H9 (cell line): ENCODE measurements around the gene TSPAN5. TPM values are rescaled to one million over a fixed set of nuclear protein-coding genes. Genes with fewer than 3 reads are reported as not detected.

ENCODE experiments used
- DNase-seq: peaks from one replicate; pipeline ENCODE4 v3.0.0-alpha.2; 2017
- H2AFZ ChIP-seq: one replicate; pipeline ENCODE4 v1.6.1; 2013; ENCODE audit warnings: mild to moderate bottlenecking, low read length, control low read depth, moderate library complexity
- H2AK5ac ChIP-seq: 2 replicates; pipeline ENCODE4 v1.6.1; 2013; ENCODE audit warnings: low read length, control low read depth, mixed read lengths; ENCODE audit not compliant: insufficient read length
- H2BK120ac ChIP-seq: one replicate; pipeline ENCODE4 v1.6.1; 2013; ENCODE audit warnings: low read depth, mild to moderate bottlenecking, low read length, control low read depth, inconsistent platforms; ENCODE audit not compliant: poor library complexity, severe bottlenecking
- H2BK12ac ChIP-seq: 2 replicates; pipeline ENCODE4 v1.6.1; 2013; ENCODE audit warnings: low read length, control low read depth, mixed read lengths, low read depth; ENCODE audit not compliant: insufficient read length
- H2BK15ac ChIP-seq: 2 replicates; pipeline ENCODE4 v1.6.1; 2013; ENCODE audit warnings: low read depth, low read length, control low read depth
- H2BK20ac ChIP-seq: one replicate; pipeline ENCODE4 v1.6.1; 2013; ENCODE audit warnings: low read depth, mild to moderate bottlenecking, low read length, control low read depth, inconsistent platforms; ENCODE audit not compliant: poor library complexity, severe bottlenecking
- H2BK5ac ChIP-seq: 2 replicates; pipeline ENCODE4 v1.6.1; 2013; ENCODE audit warnings: low read length, control low read depth, mixed read lengths; ENCODE audit not compliant: insufficient read length
- H3K14ac ChIP-seq: 2 replicates; pipeline ENCODE4 v1.6.1; 2013; ENCODE audit warnings: low read length, control low read depth; ENCODE audit not compliant: insufficient read depth
- H3K18ac ChIP-seq: 2 replicates; pipeline ENCODE4 v1.6.1; 2013; ENCODE audit warnings: low read depth, mild to moderate bottlenecking, mixed read lengths, low read length, control low read depth; ENCODE audit not compliant: insufficient read length
- H3K23ac ChIP-seq: 2 replicates; pipeline ENCODE4 v1.6.1; 2013; ENCODE audit warnings: low read length, control low read depth, mixed read lengths, low read depth; ENCODE audit not compliant: insufficient read length
- H3K23me2 ChIP-seq: 2 replicates; pipeline ENCODE4 v1.6.1; 2013; ENCODE audit warnings: low read depth, mild to moderate bottlenecking, mixed read lengths, low read length, control low read depth; ENCODE audit not compliant: insufficient read length, poor library complexity, severe bottlenecking
- H3K27ac ChIP-seq: 2 replicates; pipeline ENCODE4 v1.5.1; 2013; ENCODE audit warnings: low read length, control low read depth, mixed read lengths, low read depth; ENCODE audit not compliant: insufficient read length
- H3K27me3 ChIP-seq: 2 replicates; pipeline ENCODE4 v1.6.1; 2013; ENCODE audit warnings: low read length, control low read depth, inconsistent platforms; ENCODE audit not compliant: insufficient read depth
- H3K4ac ChIP-seq: 2 replicates; pipeline ENCODE4 v1.6.1; 2013; ENCODE audit warnings: low read depth, mild to moderate bottlenecking, control low read depth, inconsistent platforms, low read length, moderate library complexity
- H3K4me1 ChIP-seq: 2 replicates; pipeline ENCODE4 v1.6.1; 2013; ENCODE audit warnings: low read length, control low read depth, inconsistent platforms; ENCODE audit not compliant: insufficient read depth
- H3K4me2 ChIP-seq: 2 replicates; pipeline ENCODE4 v1.6.1; 2013; ENCODE audit warnings: low read length, control low read depth, mixed read lengths; ENCODE audit not compliant: insufficient read length, insufficient read depth
- H3K56ac ChIP-seq: 2 replicates; pipeline ENCODE4 v1.6.1; 2013; ENCODE audit warnings: low read depth, mild to moderate bottlenecking, mixed read lengths, low read length, control low read depth; ENCODE audit not compliant: insufficient read length
- H3K79me1 ChIP-seq: 2 replicates; pipeline ENCODE4 v1.6.1; 2013; ENCODE audit warnings: low read depth, mild to moderate bottlenecking, moderate library complexity, low read length, control low read depth, inconsistent platforms; ENCODE audit not compliant: insufficient read depth, poor library complexity, severe bottlenecking
- H3K79me2 ChIP-seq: 2 replicates; pipeline ENCODE4 v1.6.1; 2013; ENCODE audit warnings: low read length, control low read depth, inconsistent platforms; ENCODE audit not compliant: insufficient read depth
- H3K9ac ChIP-seq: 2 replicates; pipeline ENCODE4 v1.6.1; 2013; ENCODE audit warnings: low read length, control low read depth, mixed read lengths; ENCODE audit not compliant: insufficient read length; ENCODE audit errors: extremely low read depth
- H3K9me3 ChIP-seq: one replicate; pipeline ENCODE4 v1.6.1; 2013; ENCODE audit warnings: low read depth, low read length, inconsistent platforms; ENCODE audit not compliant: control insufficient read depth
- H3T11ph ChIP-seq: one replicate; pipeline ENCODE4 v1.6.1; 2013; ENCODE audit warnings: mild to moderate bottlenecking, low read length, control low read depth, inconsistent platforms
- H4K20me1 ChIP-seq: one replicate; pipeline ENCODE4 v1.6.1; 2013; ENCODE audit not compliant: control insufficient read depth, insufficient read length, insufficient read depth
- H4K5ac ChIP-seq: 2 replicates; pipeline ENCODE4 v1.6.1; 2013; ENCODE audit warnings: low read depth, mild to moderate bottlenecking, mixed read lengths, low read length, control low read depth; ENCODE audit not compliant: insufficient read length
- H4K8ac ChIP-seq: replicated peaks from 2 replicates; pipeline ENCODE4 v1.6.1; 2013; ENCODE audit warnings: low read length, control low read depth, mixed read lengths, low read depth; ENCODE audit not compliant: insufficient read length
- H4K91ac ChIP-seq: 2 replicates; pipeline ENCODE4 v1.6.1; 2013; ENCODE audit warnings: low read depth, mild to moderate bottlenecking, moderate library complexity, mixed read lengths, low read length, control low read depth; ENCODE audit not compliant: insufficient read length
- H3K27ac Mint-ChIP-seq, 3 experiments: 2 replicates in 2 of 3; 3 replicates in 1 of 3; pipeline ENCODE4 v1.8.0; 2020 to 2021; ENCODE audit warnings: mixed read lengths in 3 of 3, mild to moderate bottlenecking in 1 of 3, moderate library complexity in 1 of 3
- H3K27me3 Mint-ChIP-seq: 2 replicates; pipeline ENCODE4 v1.8.0; 2021; ENCODE audit warnings: low read depth, mild to moderate bottlenecking, moderate library complexity, mixed read lengths
- H3K36me3 Mint-ChIP-seq, 3 experiments: 2 replicates in 2 of 3; 3 replicates in 1 of 3; pipeline ENCODE4 v1.8.0; 2020 to 2021; ENCODE audit warnings: low read depth in 3 of 3, mixed read lengths in 3 of 3; ENCODE audit not compliant: insufficient read depth in 1 of 3
- H3K4me1 Mint-ChIP-seq, 2 experiments: 2 replicates each; pipeline ENCODE4 v1.8.0; 2020; ENCODE audit warnings: mixed read lengths in 2 of 2
- H3K4me3 Mint-ChIP-seq, 2 experiments: 2 replicates in 1 of 2; 3 replicates in 1 of 2; pipeline ENCODE4 v1.8.0; 2020 to 2021; ENCODE audit warnings: mild to moderate bottlenecking in 2 of 2, mixed read lengths in 2 of 2, moderate library complexity in 1 of 2
- H3K9me3 Mint-ChIP-seq, 2 experiments: 2 replicates in 1 of 2; 3 replicates in 1 of 2; pipeline ENCODE4 v1.8.0; 2020; ENCODE audit warnings: mild to moderate bottlenecking in 2 of 2, mixed read lengths in 2 of 2, moderate library complexity in 1 of 2
- CTCF ChIP-seq: fragments of 200-600 bp; sonication (generic); conservative IDR thresholded peaks from 3 replicates; pipeline ENCODE4 v1.8.0; 2021; ENCODE audit warnings: antibody characterized with exemption, mild to moderate bottlenecking
- WGBS: extraction: QIAGEN DNeasy Blood & Tissue Kit; methylation state at CpG from one replicate; pipeline ENCODE4 v1.1.7; 2013; ENCODE audit warnings: missing lambda C conversion rate, low lambda C conversion rate, mixed read lengths; ENCODE audit not compliant: insufficient read length; ENCODE audit errors: extremely low coverage; 5-methylcytosine and 5-hydroxymethylcytosine counted together
- total RNA-seq: library from RNA; stranded (reverse); gene quantifications from 2 replicates; pipeline ENCODE4 v1.2.1, GENCODE V29; 2021

The TSPAN5 gene
- total RNA-seq, 1 experiment from 2014 or later = 7.0 TPM

- no peak overlapping the region for H3T11ph ChIP-seq
- H3K9me3 ChIP-seq = no peaks in the 10 kb centered on the region
- H3K18ac ChIP-seq = no peak overlapping the region
- no peaks in the 10 kb centered on the region for H3K23me2 ChIP-seq
- H4K5ac ChIP-seq = no peak overlapping the region
- no peak overlapping the region for H3K4ac ChIP-seq
- TF ChIP-seq CTCF = no peak
- no peaks in the 10 kb centered on the region for H4K20me1 ChIP-seq
- H2AFZ ChIP-seq = no peak overlapping the region
- H2AK5ac ChIP-seq = no peak overlapping the region
- H2BK15ac ChIP-seq = no peak overlapping the region
- no peak overlapping the region for H3K14ac ChIP-seq
- Mint-ChIP-seq H3K4me1 (no peaks in the 10 kb centered on the region; a peak in 1 of 4 replicates), H3K27ac (peak overlapping the region in 1 of 3 experiments; percentile 91; a peak in 1 of 7 replicates), H3K4me3 (no peak overlapping the region), H3K36me3 (peaks cover 4 to 25% (median 6%) of the 10 kb centered on the region in 3 experiments; a peak in 6 of 7 replicates), H3K27me3 (no peaks in the 10 kb centered on the region), H3K9me3 (no peaks in the 10 kb centered on the region)
- H2BK120ac ChIP-seq = no peak overlapping the region
- H3K23ac ChIP-seq = no peak overlapping the region
- H3K4me2 ChIP-seq = no peak overlapping the region
- H4K91ac ChIP-seq = no peak overlapping the region
- no peak overlapping the region for H2BK5ac ChIP-seq
- no peak for DNase-seq
- H2BK20ac ChIP-seq = no peak overlapping the region
- H3K27ac ChIP-seq = no peak overlapping the region
- H3K27me3 ChIP-seq = no peaks in the 10 kb centered on the region
- H3K79me1 ChIP-seq = no peaks in the 10 kb centered on the region
- no peaks in the 10 kb centered on the region for H3K79me2 ChIP-seq
- no peak overlapping the region for H4K8ac ChIP-seq
- H2BK12ac ChIP-seq = no peak overlapping the region
- H3K9ac ChIP-seq = no peak overlapping the region
- no CpG with 5 or more reads among the region's 3 CpGs for WGBS
- H3K4me1 ChIP-seq = no peaks in the 10 kb centered on the region; the same call in 1 of the 2 replicates
- H3K56ac ChIP-seq = no peak overlapping the region
Observed at GRCh38 chr4:98474408-98474844, 184.0 kb downstream of the TSPAN5 start.
